DLD1 (cell line): ENCODE data around the gene USP17L25.
"Not testable (repeated sequence)": the region's sequence is repeated elsewhere in the genome, so short reads cannot be mapped to it uniquely, and the experiment has no call there.

Experiments used
- in situ Hi-C: cut with HindIII; loops from 2 replicates; pipeline ENCODE4 v1.10.0; 2017; ENCODE audit warnings: low sequenced_read_pairs

The USP17L25 gene, protein sequence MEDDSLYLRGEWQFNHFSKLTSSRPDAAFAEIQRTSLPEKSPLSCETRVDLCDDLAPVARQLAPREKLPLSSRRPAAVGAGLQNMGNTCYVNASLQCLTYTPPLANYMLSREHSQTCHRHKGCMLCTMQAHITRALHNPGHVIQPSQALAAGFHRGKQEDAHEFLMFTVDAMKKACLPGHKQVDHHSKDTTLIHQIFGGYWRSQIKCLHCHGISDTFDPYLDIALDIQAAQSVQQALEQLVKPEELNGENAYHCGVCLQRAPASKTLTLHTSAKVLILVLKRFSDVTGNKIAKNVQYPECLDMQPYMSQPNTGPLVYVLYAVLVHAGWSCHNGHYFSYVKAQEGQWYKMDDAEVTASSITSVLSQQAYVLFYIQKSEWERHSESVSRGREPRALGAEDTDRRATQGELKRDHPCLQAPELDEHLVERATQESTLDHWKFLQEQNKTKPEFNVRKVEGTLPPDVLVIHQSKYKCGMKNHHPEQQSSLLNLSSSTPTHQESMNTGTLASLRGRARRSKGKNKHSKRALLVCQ

DNA sequence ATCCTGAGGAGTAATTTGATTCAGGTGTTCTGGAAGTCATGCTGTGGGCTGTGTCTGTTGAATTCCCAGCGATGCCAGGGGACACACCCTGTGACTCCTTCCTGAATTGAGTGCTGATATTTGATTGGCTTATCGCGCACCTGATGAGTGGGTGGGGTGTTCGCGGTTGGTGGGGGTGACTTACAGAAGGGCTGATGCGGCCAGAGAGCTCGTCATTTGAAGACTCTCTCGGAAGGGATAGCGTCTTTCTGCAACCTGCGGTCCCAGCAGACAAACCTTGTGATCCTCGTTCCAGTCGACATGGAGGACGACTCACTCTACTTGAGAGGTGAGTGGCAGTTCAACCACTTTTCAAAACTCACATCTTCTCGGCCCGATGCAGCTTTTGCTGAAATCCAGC lies at the start of gene USP17L25:
Gene USP17L25, plus strand, starts transcription at position 301 of the 400 bp plus-strand sequence. Its CDS starts 0 bp downstream, at position 301.
- in situ Hi-C loops = not testable (repeated sequence)

DNA sequence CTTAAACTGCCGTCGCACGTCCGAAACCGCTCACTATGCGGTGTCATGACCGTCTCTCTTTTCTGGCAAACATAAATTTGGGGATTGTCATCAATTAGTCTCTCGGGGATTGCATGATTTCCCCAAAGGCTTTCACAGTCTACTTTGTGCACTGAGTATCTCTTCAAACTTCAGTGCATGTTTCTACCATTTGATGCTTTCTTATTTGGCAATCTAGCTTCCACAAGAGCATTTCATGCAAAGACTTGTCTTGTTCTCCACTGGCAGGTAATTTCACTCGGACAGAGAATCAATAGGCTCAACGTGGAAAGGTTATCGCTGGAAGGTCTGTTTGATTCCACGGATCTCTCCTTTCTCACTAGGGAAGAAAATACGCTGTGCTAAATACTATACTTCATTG lies 5.5 kb upstream of the USP17L25 start:
- in situ Hi-C loops = not testable (repeated sequence)

DNA sequence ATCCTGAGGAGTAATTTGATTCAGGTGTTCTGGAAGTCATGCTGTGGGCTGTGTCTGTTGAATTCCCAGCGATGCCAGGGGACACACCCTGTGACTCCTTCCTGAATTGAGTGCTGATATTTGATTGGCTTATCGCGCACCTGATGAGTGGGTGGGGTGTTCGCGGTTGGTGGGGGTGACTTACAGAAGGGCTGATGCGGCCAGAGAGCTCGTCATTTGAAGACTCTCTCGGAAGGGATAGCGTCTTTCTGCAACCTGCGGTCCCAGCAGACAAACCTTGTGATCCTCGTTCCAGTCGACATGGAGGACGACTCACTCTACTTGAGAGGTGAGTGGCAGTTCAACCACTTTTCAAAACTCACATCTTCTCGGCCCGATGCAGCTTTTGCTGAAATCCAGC lies 4.8 kb upstream of the USP17L25 start, which contains the start of gene USP17L24:
Gene USP17L24, plus strand, starts transcription at position 301 of the 400 bp plus-strand sequence. Its CDS starts 0 bp downstream, at position 301.
- in situ Hi-C loops = not testable (repeated sequence)

DNA sequence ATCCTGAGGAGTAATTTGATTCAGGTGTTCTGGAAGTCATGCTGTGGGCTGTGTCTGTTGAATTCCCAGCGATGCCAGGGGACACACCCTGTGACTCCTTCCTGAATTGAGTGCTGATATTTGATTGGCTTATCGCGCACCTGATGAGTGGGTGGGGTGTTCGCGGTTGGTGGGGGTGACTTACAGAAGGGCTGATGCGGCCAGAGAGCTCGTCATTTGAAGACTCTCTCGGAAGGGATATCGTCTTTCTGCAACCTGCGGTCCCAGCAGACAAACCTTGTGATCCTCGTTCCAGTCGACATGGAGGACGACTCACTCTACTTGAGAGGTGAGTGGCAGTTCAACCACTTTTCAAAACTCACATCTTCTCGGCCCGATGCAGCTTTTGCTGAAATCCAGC lies 4.6 kb downstream of the USP17L25 start, which contains the start of gene USP17L26:
Gene USP17L26, plus strand, starts transcription at position 301 of the 400 bp plus-strand sequence. Its CDS starts 0 bp downstream, at position 301.
- in situ Hi-C loops = not testable (repeated sequence)

DNA sequence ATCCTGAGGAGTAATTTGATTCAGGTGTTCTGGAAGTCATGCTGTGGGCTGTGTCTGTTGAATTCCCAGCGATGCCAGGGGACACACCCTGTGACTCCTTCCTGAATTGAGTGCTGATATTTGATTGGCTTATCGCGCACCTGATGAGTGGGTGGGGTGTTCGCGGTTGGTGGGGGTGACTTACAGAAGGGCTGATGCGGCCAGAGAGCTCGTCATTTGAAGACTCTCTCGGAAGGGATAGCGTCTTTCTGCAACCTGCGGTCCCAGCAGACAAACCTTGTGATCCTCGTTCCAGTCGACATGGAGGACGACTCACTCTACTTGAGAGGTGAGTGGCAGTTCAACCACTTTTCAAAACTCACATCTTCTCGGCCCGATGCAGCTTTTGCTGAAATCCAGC lies 9.4 kb downstream of the USP17L25 start, which contains the start of gene USP17L5:
Gene USP17L5, plus strand, starts transcription at position 301 of the 400 bp plus-strand sequence. Its CDS starts 0 bp downstream, at position 301.
- in situ Hi-C loops = not testable (repeated sequence)

DNA sequence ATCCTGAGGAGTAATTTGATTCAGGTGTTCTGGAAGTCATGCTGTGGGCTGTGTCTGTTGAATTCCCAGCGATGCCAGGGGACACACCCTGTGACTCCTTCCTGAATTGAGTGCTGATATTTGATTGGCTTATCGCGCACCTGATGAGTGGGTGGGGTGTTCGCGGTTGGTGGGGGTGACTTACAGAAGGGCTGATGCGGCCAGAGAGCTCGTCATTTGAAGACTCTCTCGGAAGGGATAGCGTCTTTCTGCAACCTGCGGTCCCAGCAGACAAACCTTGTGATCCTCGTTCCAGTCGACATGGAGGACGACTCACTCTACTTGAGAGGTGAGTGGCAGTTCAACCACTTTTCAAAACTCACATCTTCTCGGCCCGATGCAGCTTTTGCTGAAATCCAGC lies 14.1 kb downstream of the USP17L25 start, which contains the start of gene USP17L27:
Gene USP17L27, plus strand, starts transcription at position 301 of the 400 bp plus-strand sequence. Its CDS starts 0 bp downstream, at position 301.
- in situ Hi-C loops = not testable (repeated sequence)

DNA sequence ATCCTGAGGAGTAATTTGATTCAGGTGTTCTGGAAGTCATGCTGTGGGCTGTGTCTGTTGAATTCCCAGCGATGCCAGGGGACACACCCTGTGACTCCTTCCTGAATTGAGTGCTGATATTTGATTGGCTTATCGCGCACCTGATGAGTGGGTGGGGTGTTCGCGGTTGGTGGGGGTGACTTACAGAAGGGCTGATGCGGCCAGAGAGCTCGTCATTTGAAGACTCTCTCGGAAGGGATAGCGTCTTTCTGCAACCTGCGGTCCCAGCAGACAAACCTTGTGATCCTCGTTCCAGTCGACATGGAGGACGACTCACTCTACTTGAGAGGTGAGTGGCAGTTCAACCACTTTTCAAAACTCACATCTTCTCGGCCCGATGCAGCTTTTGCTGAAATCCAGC lies 18.9 kb downstream of the USP17L25 start, which contains the start of gene USP17L28:
Gene USP17L28, plus strand, starts transcription at position 301 of the 400 bp plus-strand sequence. Its CDS starts 0 bp downstream, at position 301.
- in situ Hi-C loops = not testable (repeated sequence)

DNA sequence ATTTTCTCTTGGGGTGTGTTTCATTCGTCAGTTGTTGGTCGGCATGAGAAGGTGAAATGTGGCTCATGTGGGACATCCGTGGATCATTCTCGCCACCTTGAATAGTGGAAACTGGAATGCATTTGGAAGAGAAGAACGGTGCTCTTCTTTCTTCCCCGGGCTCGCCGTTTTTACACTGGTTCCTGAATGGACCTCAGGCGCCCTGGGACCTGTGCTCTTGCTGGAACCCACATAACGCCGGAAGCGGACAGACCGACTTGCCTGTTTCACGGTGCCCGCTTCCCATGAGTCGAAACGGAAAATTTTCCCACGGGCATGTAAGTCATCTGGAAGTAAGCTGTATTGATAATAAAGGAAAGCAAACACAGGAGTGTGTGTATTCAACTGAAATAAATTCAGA lies 21.2 kb downstream of the USP17L25 start:
- in situ Hi-C loops = not testable (repeated sequence)

DNA sequence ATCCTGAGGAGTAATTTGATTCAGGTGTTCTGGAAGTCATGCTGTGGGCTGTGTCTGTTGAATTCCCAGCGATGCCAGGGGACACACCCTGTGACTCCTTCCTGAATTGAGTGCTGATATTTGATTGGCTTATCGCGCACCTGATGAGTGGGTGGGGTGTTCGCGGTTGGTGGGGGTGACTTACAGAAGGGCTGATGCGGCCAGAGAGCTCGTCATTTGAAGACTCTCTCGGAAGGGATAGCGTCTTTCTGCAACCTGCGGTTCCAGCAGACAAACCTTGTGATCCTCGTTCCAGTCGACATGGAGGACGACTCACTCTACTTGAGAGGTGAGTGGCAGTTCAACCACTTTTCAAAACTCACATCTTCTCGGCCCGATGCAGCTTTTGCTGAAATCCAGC lies 23.6 kb downstream of the USP17L25 start, which contains the start of gene USP17L29:
Gene USP17L29, plus strand, starts transcription at position 301 of the 400 bp plus-strand sequence. Its CDS starts 0 bp downstream, at position 301.
- in situ Hi-C loops = not testable (repeated sequence)

DNA sequence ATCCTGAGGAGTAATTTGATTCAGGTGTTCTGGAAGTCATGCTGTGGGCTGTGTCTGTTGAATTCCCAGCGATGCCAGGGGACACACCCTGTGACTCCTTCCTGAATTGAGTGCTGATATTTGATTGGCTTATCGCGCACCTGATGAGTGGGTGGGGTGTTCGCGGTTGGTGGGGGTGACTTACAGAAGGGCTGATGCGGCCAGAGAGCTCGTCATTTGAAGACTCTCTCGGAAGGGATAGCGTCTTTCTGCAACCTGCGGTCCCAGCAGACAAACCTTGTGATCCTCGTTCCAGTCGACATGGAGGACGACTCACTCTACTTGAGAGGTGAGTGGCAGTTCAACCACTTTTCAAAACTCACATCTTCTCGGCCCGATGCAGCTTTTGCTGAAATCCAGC lies 33.1 kb downstream of the USP17L25 start, which contains the start of gene USP17L30:
Gene USP17L30, plus strand, starts transcription at position 301 of the 400 bp plus-strand sequence. Its CDS starts 0 bp downstream, at position 301.
- in situ Hi-C loops = not testable (repeated sequence)

DNA sequence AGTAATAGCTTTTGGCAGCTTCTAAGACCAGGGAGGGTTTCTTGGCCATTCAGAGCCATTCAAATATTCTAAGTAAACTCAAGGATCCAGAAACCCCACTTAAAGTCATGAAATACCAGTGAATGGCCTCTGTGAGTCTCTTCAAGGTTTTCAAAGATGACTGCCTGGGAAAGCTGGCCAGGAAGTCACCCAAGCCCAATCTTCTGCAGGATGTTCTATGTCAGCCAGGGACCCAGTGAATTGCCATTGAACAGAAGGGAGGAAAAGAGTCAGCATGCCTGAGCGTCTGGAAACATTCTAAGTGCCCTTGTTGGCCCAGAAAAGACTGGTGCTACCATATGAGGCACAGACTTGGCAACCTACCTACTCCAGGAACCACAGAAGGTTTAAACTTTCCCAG lies 50.2 kb downstream of the USP17L25 start:
- in situ Hi-C loops = not testable (repeated sequence)
